KMS-11 (cell line): Measurements from ENCODE around the gene UNC13B.

Experiments used
- H2AFZ ChIP-seq: fragments of 200-600 bp; sonication (generic); 2 replicates; pipeline ENCODE4 v1.6.1; 2016; ENCODE audit warnings: antibody characterized with exemption, mixed run types, low read depth
- H3K27ac ChIP-seq: fragments of 200-600 bp; sonication (generic); 2 replicates; pipeline ENCODE4 v1.6.1; 2016; ENCODE audit warnings: mild to moderate bottlenecking, mixed run types
- H3K27me3 ChIP-seq: fragments of 200-600 bp; sonication (generic); 2 replicates; pipeline ENCODE4 v1.6.1; 2017; ENCODE audit warnings: mild to moderate bottlenecking, low read depth, mixed run types, moderate library complexity; ENCODE audit not compliant: insufficient read depth
- H3K36me3 ChIP-seq: fragments of 200-600 bp; sonication (generic); 2 replicates; pipeline ENCODE4 v1.6.1; 2017; ENCODE audit warnings: mild to moderate bottlenecking, mixed run types; ENCODE audit not compliant: insufficient read depth
- H3K4me1 ChIP-seq: fragments of 200-600 bp; sonication (generic); 2 replicates; pipeline ENCODE4 v1.6.1; 2016; ENCODE audit warnings: mild to moderate bottlenecking, low read depth, mixed run types; ENCODE audit not compliant: poor library complexity, severe bottlenecking
- H3K4me2 ChIP-seq: fragments of 200-600 bp; sonication (generic); 2 replicates; pipeline ENCODE4 v1.7.0; 2016; ENCODE audit warnings: mild to moderate bottlenecking, mixed run types
- H3K4me3 ChIP-seq: fragments of 200-600 bp; sonication (generic); IDR thresholded peaks from 2 replicates; pipeline ENCODE4 v1.6.1; 2017; ENCODE audit warnings: low read depth, low read length, mixed read lengths; ENCODE audit not compliant: insufficient read depth
- H3K79me2 ChIP-seq: fragments of 200-600 bp; sonication (generic); 2 replicates; pipeline ENCODE4 v1.6.1; 2016; ENCODE audit warnings: low read depth, mixed run types; ENCODE audit not compliant: insufficient read depth
- H3K9ac ChIP-seq: fragments of 200-600 bp; sonication (generic); 2 replicates; pipeline ENCODE4 v1.6.1; 2016; ENCODE audit warnings: mild to moderate bottlenecking, mixed run types
- H4K20me1 ChIP-seq: fragments of 200-600 bp; sonication (generic); 2 replicates; pipeline ENCODE4 v1.6.1; 2016; ENCODE audit warnings: mild to moderate bottlenecking, mixed run types; ENCODE audit not compliant: insufficient read depth
- TF ChIP-seq, protein P1 (sequence below): fragments of 200-600 bp; sonication (generic); conservative IDR thresholded peaks from 2 replicates; pipeline ENCODE4 v1.6.1; 2017; ENCODE audit warnings: low read depth, mild to moderate bottlenecking, antibody characterized with exemption, low read length, moderate library complexity, mixed read lengths

Gene UNC13B

DNA sequence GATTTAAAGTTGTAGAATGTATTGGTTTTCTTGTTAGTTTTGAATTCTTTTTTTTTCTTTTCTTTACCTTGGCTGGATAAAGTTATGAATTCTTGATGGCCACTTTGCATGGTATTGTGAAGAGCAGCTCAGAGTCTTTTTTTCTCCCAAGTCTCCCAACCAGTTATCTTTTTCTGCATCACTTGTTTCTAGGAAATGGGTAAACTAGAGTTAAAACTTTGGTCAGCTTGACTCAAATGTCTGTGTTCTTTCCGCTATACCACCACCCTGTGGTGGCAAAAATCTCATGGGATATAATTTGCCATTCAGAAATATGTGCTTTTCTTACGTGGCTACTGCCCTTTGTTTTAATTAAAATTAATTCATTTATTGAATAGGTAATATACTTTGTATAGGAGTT, 113.2 kb downstream of the UNC13B start:
- Histone ChIP-seq H3K36me3 (no peaks in the 10 kb centered on the region), H4K20me1 (no peaks in the 10 kb centered on the region), H3K9ac (no peak overlapping the region), H2AFZ (no peak overlapping the region), H3K4me1 (no peaks in the 10 kb centered on the region), H3K79me2 (no peaks in the 10 kb centered on the region), H3K27ac (no peak overlapping the region), H3K27me3 (no peaks in the 10 kb centered on the region), H3K4me3 (no peak overlapping the region), H3K4me2 (no peak overlapping the region)
- TF ChIP-seq, protein P1, sequence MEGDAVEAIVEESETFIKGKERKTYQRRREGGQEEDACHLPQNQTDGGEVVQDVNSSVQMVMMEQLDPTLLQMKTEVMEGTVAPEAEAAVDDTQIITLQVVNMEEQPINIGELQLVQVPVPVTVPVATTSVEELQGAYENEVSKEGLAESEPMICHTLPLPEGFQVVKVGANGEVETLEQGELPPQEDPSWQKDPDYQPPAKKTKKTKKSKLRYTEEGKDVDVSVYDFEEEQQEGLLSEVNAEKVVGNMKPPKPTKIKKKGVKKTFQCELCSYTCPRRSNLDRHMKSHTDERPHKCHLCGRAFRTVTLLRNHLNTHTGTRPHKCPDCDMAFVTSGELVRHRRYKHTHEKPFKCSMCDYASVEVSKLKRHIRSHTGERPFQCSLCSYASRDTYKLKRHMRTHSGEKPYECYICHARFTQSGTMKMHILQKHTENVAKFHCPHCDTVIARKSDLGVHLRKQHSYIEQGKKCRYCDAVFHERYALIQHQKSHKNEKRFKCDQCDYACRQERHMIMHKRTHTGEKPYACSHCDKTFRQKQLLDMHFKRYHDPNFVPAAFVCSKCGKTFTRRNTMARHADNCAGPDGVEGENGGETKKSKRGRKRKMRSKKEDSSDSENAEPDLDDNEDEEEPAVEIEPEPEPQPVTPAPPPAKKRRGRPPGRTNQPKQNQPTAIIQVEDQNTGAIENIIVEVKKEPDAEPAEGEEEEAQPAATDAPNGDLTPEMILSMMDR = no peak

DNA sequence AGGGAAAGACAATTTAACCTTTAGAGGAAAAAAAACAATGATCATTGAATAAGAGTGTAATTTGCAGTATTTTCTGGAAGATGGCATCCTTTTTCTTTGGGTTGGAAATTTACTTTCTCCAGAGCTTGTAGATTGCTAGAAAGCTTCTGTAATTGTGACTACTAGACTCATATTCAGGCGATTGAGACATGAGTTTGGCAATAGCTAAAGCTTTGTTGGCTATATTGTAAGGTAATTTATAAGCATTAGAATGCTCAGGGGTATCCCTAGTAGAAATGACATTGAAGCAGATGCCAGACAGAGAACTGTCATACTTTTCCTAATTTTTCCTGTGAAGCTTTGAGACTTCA, 115.3 kb downstream of the UNC13B start:
- Histone ChIP-seq H4K20me1 (no peaks in the 10 kb centered on the region), H3K4me2 (no peak overlapping the region), H3K4me3 (no peak overlapping the region), H3K27me3 (no peaks in the 10 kb centered on the region), H3K27ac (no peak overlapping the region), H3K9ac (no peak overlapping the region), H2AFZ (no peak overlapping the region), H3K36me3 (no peaks in the 10 kb centered on the region), H3K4me1 (no peaks in the 10 kb centered on the region), H3K79me2 (no peaks in the 10 kb centered on the region)
- TF ChIP-seq, protein P1 = no peak

DNA sequence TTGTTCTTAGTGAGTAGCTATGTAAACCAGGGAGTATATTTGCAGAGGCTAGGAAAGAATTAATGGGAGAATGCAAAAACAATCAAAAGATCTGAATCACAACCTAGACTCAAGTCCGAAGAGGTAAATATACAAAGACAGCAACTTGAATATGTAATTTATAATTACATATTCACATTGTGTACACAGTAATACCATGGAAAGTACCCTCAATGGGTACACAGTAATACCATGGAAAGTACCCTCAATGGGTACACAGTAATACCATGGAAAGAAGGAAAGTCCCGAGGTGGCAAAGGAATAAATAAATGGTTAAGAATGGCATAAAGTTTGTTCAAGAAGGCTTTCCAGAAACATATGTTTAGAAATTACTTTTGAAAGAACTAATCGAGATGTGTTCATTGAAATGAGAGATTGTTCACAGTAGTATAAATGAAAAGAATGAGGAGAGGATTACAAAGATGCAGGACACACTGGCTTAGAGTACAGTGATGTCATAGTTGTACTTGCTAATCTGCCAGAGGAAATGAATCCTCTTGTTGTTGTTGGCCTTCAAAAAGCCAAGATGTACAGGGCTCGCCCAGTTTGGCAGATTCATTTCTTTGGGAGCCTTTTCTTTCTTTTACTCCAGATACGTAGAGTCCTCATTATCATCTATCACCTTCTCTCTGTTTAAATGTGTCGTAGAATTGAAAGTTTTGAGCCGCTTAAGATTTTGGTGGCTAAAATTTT, 116.0 kb downstream of the UNC13B start:
- no peak overlapping the region for H3K4me2 ChIP-seq
- no peak overlapping the region for H3K9ac ChIP-seq
- H3K79me2 ChIP-seq = no peaks in the 10 kb centered on the region
- no peak overlapping the region for H3K27ac ChIP-seq
- no peaks in the 10 kb centered on the region for H3K27me3 ChIP-seq
- TF ChIP-seq, protein P1 = no peak
- H3K36me3 ChIP-seq = no peaks in the 10 kb centered on the region
- no peak overlapping the region for H2AFZ ChIP-seq
- H3K4me1 ChIP-seq = no peaks in the 10 kb centered on the region
- no peaks in the 10 kb centered on the region for H4K20me1 ChIP-seq
- no peak overlapping the region for H3K4me3 ChIP-seq

DNA sequence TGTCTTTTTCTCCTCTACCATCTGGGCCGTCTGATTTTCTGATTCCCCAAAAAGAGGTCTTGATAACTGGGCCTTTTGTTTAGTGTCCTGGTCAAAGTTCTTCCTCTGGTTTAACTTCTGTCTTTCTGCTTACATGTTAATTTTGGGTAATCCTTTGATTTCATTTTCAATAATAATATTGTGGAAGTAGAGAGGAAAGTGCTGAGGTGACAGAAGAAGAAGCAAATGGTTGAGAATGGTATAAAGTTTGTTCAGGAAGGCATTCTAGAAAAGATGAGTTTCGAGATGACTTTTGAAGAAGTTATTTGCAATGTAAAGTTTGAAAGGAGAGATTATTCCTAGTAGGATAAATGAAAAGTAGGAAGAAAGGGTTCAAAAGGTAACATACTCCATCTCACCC, 118.1 kb downstream of the UNC13B start:
- Histone ChIP-seq H3K36me3 (no peaks in the 10 kb centered on the region), H3K27me3 (no peaks in the 10 kb centered on the region)
- TF ChIP-seq, protein P1 = no peak

More for the DNA sequence above, 118.1 kb downstream of the UNC13B start:
- no peak overlapping the region for H3K9ac ChIP-seq
- H3K79me2 ChIP-seq = no peaks in the 10 kb centered on the region
- H3K4me3 ChIP-seq = no peak overlapping the region
- H2AFZ ChIP-seq = no peak overlapping the region
- no peak overlapping the region for H3K4me2 ChIP-seq
- no peak overlapping the region for H3K27ac ChIP-seq
- H4K20me1 ChIP-seq = no peaks in the 10 kb centered on the region
- no peaks in the 10 kb centered on the region for H3K4me1 ChIP-seq
